NCI-H524 treated with DMSO at 0.1 percent for 48 hours (cell line): ENCODE data around the gene SLBP.
"Not testable (repeated sequence)": the region's sequence is repeated elsewhere in the genome, so short reads cannot be mapped to it uniquely, and the experiment has no call there.

Source experiments
- DNase-seq: peaks from one replicate; lab custom pipeline; 2025; lab: John Stamatoyannopoulos, UW

The SLBP gene

DNA sequence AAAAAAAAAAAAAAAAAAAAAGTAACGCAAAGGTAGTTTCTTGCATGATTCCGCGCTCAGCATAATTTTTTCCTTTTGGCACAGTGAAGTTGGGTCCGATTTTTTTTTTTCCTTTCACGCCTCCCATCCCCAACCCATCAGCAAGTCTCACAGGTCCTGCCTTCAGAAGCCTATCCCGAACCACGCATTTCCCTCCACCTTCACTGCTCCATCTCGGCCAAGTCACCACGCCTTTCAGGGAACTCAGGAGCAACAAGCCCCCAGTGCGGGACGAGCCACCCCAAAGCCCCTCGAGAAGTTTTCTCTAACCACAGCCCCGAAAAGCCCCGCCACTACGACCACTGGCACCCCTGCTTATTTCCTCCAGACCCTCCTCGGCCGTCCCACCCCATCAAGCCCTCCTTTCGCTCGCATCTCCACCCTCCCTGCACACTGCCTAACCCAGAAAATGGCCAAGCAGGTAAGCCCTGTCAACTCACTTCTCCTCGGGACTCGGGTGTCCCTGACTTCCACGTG, 1.0 kb downstream of the SLBP start:
- no peak for DNase-seq

DNA sequence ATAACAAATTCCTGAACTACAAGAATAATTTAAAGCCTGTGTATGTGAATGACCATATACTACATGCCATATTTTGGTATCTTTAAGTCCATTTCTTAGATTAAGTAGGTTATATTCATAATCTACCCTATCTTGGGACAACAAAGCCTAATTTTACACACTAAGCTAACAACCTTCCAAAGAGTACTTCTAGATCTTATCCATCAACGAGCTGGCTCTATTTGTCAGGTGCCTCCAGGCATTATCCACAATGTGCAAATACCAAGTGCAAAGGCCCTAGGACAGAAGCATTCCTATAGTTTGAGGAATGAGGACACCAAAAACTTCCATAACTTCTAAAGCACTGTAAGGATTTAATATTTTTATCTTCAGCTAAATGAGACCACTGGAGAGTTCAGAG, 3.5 kb downstream of the SLBP start:
- DNase-seq, result no peak

DNA sequence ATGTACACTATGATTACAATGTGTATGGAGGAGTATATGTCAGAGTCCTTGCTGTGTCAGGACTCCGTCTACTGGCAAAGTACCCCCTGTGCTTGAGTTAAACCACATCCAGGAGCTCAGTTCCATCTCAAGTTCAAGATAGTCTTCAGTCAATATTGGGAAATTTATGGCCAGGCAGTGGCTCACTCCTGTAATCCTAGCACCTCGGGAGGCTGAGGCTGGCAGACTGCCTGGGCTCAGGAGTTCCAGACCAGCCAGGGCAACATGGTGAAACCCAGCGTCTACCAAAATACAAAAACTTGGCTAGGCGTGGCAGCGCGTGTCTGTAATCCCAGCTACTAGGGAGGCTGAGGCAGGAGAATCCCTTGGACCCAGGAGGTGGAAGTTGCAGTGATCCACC, 5.8 kb downstream of the SLBP start:
- no peak for DNase-seq

GRCh38 chr4:1705732-1706131, 6.4 kb downstream of the SLBP start:
- no peak for DNase-seq

GRCh38 chr4:1703867-1704266, 8.3 kb downstream of the SLBP start:
- no peak for DNase-seq

DNA sequence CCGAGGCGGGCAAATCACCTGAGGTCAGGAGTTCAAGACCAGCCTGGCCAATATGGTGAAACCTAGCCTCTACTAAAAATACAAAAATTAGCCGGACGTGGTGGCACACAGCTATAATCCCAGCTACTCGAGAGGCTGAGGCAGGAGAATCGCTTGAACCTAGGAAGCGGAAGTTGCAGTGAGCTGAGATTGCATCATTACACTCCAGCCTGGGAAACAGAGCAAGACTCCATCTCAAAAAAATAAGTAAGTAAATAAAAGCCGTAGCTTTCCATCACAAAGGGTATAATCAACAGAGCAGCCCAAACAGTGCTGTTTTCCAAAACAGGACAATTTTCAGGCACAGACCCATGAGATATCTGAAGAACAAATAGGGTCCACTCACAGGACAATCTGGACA, 10.4 kb downstream of the SLBP start:
- not testable (repeated sequence) for DNase-seq

DNA sequence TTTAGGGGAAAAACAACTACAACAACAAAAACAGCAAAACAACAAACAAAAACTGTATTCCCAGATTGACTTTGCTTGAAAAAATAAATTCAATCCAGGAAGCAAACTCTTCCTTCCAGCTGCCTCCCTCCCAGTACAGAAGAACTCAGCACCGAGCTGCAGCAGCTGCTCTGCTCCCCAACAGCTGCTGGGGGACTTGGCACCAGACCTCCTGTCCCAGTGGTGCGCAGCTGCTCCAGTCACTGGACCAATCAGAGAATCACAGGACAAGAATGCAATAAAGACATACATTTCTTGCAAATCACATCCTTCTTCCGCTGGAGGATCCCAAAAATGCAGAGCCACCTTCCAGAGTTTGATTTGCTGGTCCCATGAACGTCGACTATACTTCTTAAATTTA, 16.2 kb downstream of the SLBP start:
- no peak for DNase-seq

GRCh38 chr4:1693131-1693896, 18.8 kb downstream of the SLBP start:
- DNase-seq, result no peak

DNA sequence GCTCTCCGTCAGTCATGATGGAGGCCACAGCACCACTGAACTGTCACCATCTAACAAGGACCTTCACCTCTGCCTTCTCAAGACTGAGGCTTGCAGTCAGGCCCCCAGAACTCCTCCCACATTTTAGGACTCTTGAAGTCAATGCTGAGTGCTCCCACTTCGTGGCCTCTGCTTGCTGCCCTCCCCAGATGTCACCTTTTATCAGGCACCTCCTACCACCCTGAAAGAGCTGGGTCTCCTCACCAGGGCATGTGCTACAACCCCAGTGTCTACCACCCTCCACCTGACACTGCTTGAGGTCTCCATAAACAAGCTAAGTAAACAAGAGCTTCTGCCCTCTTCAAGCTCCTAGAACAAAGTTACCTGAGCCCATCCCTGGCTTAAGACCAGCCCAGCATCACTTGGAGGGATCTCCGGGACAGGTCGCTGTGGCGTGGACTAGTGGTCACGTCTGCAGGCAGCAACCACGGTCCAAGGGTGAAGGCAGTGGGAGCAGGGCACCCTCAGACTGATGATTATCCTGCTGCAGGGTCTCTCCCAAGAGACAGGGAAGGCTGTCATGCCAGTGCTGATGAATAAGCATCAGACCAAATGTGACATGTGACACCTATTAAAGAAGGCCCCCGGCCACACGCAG, 20.3 kb downstream of the SLBP start:
- no peak for DNase-seq

GRCh38 chr4:1690698-1691097, 21.4 kb downstream of the SLBP start:
- DNase-seq, result no peak

DNA sequence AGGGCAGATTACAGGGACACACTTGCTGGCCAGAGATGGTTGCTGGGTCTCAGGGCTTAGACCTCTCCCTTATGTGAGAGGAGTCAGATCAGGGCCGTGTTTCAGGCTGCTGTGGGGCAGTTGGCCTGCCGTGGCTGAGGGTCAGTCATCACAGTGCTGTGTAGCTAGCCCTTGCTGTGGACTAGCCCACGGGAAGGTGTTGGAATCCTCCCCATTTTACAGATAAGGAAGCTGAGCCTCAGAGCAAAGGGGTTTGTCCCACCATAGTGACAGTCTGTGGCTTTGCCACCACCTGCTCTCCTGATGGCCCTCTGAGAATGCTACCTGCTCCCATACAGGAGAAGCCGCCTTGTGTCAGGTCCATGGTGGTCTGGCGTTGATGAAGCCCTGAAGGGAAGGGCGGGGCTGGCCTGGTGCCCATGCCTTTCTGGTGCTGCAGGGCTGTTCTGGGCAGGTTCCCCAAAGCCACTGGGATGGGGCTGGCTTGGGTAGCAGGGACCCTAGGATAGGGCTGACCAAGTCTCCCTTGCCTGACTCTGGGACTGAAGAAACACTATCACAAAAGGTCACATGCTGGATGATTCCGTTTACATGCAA, 25.6 kb downstream of the SLBP start:
- DNase-seq, result no peak

- no peak for DNase-seq
These were observed 26.6 kb downstream of the SLBP start for GRCh38 chr4:1685235-1686150.

- DNase-seq, result no peak
These were observed 27.4 kb downstream of the SLBP start for GRCh38 chr4:1684506-1685234.

DNA sequence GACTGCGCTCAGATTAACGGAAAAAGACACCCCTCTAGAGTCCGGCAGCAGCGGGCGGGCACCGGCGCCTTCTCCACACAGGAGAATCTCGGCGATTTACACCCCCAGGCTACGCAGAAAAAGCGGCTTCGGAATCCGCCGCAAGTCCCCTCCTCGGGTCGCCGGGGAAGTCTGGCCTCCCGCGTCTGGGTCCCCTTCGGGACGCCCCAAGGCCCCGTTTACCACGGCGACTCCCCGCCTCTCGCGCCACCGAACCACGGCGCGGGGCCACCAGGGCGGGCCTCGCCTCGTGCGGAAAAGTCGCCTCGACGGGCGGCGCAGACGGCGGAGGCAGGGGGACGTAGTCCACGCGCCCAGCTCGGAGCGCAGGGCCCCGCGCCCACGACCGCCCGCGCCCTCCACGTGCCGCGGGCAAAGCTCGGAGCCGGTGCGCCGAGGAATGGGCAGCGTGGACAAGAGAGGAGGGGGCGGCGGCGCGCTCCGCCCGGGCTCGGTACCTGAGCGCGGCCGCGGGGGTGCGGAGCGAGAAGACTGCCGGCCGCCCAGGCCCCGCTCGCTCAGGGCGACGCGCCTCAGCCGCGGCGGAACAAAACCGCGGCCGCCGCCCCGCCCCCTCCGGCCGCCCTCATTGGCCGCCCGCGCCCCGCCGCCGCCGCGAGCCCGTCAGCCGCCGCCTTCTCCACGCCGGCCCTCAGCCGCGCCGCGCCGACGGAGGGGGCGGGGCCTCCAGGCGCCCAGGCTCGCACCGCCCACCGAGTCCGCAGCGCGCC, 28.2 kb downstream of the SLBP start, which contains the start of gene FAM53A:
Gene FAM53A (minus strand): TSS at position 578 of the 770 bp plus-strand sequence. CDS start 15,572 bp downstream, outside the sequence.
- no peak for DNase-seq

DNA sequence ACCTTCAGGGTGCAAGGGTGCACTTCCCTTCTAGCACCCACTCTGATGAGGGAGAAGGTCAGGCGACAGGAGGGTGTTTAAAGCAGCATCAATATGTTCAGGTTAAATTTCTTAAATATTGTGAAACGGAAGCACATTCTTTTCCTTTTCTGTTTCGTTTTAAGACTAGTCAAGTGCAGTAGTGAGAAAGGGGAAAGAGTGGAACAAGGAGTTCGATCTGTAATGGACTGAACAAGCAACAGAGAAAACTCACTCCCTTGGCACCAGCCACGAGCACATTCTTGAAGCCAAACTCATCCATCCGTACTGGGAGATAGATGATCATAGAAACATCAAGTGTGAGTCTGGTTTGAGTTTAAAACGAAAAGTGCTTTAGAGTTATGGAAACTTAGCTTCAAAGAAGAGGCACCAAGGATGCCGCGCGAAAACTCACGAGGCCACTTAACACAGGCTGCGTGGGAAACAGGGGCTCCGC, 28.8 kb downstream of the SLBP start:
- DNase-seq, result no peak

DNA sequence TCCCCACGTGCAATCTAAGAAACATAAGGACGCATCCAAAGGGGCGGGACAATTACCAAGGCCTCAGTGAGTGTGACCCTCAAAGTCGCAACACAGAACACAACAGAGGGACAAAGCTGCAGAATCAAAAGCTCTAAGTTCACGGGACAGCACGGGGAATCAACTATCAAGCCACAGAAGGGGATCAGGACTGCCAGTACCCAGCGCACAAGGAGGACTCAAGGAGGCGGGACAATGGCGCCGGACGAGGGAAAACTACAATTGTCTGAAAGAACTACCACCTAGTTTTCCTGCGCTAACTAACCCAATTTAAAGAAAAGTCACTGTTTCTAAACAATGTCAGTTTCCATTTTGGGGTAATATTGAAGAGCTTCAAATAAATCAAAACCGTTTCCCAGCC, 29.3 kb downstream of the SLBP start:
- DNase-seq, result no peak

- no peak for DNase-seq
These were observed 33.9 kb downstream of the SLBP start for GRCh38 chr4:1678244-1678643.

DNA sequence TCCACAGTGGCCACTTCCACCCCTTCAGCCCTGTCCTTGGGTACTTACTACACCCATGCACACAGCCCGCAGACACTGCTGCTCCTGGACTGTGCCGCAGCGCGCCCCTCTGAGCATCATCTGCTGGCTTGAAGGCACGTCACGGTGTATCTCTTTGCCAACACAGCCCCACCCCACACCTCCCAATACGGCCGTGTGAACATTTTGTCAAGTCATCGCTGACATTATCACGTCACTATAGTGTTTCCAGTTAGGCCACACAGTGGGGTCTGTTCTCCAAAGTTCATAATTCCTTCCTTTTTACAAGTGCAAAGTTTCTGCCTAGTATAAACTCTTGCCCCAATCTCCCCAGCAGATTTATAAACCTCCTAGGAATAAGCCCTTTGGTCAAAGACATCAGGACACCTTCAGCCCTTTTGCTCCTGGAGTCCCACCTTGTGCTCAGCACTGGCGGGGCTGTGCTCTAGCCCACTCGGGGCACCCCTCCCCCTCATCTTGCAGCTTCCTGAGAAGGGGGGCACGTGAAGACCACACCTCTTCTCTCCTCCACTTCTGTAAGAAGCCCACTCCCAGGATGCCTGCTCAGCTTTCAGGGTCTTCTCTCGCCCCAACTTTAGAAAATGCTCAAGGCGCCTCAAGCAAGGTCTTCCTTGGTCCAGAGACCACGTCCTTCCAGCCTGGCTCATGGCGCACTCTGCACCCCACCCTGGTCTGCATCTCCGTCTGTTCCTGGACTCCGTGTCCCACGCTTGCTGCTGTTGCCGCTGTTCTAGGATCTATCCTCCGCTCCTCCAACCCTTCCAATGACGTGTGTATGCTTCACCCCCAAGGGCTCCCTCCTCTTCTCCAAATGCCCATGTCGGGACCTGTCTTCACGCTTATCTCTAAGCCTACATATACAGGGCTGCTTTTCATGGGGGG, 35.3 kb downstream of the SLBP start:
- no peak for DNase-seq

GRCh38 chr4:1675802-1676137, 36.3 kb downstream of the SLBP start:
- DNase-seq, result no peak
